HCEC 1CT (cell line): ENCODE measurements around the gene MAML1.
"Not testable (repeated sequence)": the region's sequence is repeated elsewhere in the genome, so short reads cannot be mapped to it uniquely, and the experiment has no call there.

Experiments used
- DNase-seq: peaks from one replicate; pipeline ENCODE4 v3.0.0-alpha.2; 2017

The MAML1 gene

GRCh38 chr5:179732918-179733771 is 523 bp downstream of the MAML1 start:
- peak; percentile 27 for DNase-seq

DNA sequence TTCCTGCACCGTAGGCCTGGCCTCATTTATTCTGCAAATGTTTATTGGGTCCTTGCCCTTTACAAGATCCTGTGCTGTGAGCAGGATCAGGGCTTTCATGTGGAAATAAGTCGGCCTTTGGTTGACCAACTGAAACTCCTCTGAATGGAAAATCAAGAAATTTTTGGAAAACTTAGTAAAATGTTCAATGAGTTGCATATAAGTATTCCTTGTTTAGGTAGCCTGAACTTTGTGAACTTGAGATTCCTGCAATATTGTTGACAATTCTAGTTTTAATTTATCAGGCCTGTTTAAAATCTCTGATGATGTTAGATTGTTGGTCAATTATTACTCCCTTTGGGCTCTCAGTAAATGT is 1.1 kb downstream of the MAML1 start:
- no peak for DNase-seq

DNA sequence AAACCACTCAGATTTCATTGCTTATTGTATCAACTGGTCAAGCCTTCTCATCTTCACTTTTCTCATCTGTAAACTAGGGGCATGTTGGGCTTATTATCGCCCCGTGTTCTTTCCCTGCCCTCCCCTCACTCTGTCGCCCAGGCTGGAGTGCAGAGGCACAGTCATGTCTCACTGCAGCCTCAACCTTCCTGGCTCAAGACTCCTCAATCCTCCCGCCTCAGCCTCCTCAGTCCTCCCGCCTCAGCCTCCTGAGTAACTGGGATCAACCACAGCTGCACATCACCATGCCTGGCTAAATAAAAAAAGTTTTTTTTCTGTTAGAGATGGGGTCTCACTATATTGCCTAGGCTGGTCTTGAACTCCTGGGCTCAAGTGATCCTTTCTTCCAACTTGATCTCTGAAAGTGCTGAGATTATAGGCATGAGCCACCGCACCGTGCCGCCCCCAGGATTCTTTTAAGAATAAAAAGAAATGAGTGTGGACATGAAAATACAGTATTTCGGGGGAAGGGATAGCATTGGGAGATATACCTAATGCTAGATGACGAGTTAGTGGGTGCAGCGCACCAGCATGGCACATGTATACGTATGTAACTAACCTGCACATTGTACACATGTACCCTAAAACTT is 2.0 kb downstream of the MAML1 start:
- no peak for DNase-seq

DNA sequence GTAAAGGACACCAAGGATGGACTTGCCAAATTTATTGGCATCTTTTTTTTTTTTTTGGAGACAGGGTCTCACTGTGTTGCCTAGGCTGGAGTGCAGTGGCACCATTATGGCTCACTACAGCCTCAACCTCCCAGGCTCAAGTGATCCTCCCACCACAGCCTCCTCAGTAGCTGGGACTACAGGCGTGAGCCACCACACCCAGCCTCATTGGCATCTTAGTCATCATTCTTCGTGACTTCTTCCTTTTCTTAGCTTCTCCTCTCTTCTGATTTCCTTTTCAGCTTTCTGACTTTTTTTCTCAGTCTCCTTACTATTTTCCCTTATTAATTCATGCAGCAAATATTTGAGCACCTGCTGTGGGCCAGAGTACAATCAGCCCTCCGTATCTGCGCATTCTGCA is 6.1 kb downstream of the MAML1 start:
- DNase-seq = no peak

DNA sequence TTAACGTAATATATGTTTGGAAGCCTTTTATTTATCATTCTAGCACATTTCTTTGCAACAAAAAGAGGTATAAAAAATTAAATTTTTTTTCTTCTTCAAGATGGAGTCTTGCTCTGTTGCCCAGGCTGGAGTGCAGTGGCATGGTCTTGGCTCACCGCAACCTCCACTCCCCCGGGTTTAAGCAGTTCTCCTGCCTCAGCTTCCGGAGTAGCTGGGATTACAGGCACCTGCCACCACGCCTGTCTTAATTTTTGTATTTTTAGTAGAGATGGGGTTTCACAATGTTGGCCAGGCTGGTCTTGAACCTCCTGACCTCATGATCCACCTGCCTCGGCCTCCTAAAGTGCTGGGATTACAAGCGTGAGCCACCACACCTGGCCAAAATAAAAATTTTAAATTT is 11.5 kb downstream of the MAML1 start:
- DNase-seq = not testable (repeated sequence)

GRCh38 chr5:179746872-179747271 is 14.2 kb downstream of the MAML1 start:
- no peak for DNase-seq

- no peak for DNase-seq
Measured at GRCh38 chr5:179747811-179748210, 15.2 kb downstream of the MAML1 start.

DNA sequence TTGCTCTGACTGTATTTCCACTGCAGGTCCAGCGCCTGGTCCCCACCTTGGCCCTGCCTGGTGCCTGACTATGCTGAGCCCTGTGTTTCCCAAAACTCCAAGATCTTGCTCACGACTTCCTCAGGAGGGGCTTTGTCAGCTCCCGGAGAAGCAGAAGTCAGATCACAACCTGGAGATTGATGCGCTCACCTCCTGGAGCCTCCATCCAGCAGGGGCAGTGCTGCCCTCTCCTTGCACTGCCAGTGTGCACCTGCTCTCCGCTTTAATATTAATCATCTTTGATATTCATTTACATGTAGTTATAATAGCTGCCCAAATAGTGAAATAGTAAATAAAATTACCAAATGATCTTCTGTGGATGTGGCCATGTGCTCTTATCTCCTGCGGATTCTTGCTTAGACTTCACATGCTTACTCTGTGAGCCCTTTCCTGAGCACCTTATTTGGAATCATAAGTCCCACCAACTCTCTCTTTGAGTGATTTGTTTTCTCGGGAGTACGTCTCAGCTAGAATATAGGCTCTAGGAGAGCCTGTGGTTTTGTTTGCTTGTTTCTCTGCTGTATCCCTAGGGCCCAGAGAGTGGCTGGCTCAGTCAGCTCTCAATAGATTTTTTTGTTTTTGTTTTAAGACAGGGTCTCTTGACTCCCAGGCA is 17.4 kb downstream of the MAML1 start:
- no peak for DNase-seq

DNA sequence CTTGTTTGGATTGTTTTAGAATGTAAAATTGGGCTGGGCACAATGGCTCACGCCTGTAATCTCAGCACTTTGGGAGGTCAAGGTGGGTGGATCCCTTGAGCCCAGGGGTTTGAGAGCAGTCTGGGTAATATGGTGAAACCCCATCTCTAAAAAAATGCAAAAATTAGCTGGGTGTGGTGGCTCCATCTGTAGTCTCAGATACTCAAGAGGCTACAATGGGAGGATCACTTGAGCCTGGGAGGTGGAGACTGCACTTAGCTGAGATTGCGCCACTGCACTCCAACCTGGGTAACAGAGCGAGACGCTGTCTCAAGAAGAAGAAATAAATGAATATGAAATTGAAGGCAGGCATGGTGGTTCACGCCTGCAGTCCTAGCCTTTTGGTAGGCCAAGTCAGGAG is 21.3 kb downstream of the MAML1 start:
- DNase-seq = no peak

DNA sequence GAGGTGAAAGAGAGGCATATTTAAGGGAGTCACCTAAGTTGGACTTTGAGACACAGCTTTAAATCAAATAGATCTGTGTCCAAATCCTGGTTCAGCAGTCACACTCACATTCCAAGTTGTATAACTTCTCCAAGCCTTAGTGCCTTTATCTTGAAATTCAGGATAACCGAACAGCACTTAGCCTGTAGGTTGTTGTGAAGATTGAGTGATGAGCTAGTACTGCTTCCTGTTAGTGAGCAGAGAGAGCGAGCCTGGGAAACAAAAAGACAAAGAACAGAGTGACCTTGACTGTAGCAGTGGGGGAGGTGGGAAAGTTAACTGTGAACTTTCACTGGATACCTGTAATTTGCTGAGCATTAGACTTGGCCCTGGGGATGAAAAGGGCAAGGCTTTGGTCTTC is 22.4 kb downstream of the MAML1 start:
- no peak for DNase-seq

GRCh38 chr5:179758955-179759354 is 26.3 kb downstream of the MAML1 start:
- no peak for DNase-seq

GRCh38 chr5:179759581-179760551 is 27.2 kb downstream of the MAML1 start:
- no peak for DNase-seq

- DNase-seq = no peak
Measured at GRCh38 chr5:179762079-179762780, 29.6 kb downstream of the MAML1 start.

GRCh38 chr5:179762781-179763176 is 30.2 kb downstream of the MAML1 start:
- peak; percentile 76 for DNase-seq

DNA sequence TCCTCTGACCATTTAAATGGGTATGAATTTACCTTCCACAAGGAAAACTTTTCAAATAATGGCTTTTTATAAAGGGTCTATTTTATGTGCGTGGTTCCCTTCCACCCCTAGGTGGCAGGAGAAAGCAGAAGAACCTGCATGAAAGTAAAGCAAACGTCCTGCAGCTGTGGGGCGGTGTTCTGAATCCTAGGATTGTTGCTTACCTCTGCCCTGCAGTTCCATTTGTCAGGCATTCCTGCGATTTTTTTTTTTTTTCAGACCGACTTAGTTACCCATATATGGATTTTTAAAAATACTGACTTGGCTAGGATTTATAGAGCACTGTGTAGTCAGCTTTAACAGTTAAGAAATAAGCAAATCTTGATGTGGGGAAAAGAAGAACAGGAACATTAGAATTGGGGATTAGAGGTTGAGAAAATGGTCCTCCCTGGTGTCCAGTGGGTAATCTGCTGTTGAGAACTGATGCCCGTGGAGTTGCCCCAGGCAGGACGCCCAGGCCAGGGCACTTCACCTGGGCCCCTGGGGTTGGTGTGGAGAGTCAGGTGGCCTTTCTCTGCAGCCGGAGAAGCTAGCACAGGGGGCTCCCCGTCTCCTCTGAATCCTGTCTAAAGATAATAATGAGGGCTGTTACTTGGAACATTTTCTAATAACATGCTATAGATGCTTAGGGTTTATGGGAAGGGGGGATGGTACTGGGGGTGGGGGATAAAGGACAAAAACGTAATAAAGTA is 30.8 kb downstream of the MAML1 start:
- peak; percentile 77 for DNase-seq

DNA sequence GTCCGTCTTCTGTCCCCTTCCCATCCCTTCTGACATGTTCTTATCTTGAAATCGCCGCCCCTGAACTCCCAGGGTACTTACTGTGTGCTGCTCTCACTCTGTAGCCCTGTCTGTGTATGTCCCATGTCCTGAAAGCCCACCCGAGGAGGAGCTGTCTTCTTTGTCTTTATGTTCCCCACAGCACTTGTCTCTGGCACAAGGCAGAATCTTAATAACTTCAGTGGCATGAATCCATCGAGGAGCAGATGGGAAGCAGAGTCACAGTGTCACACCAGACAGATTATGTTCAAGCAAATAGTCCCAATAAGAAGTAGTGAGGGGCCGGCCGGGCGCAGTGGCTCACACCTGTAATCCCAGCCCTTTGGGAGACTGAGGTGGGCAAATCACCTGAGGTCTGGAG is 31.4 kb downstream of the MAML1 start:
- no peak for DNase-seq

DNA sequence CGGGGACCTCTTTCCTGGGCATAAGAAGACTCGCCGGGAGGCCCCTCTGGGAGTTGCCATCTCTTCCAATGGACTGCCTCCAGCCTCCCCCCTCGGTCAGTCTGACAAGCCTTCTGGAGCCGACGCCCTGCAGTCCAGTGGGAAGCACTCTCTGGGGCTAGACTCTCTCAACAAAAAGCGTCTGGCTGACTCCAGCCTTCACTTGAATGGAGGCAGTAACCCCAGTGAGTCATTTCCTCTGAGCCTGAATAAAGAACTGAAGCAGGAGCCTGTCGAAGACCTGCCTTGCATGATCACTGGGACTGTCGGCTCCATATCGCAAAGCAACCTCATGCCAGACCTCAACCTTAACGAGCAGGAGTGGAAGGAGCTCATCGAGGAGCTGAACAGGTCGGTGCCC is 32.8 kb downstream of the MAML1 start:
- DNase-seq = peak; percentile 74

DNA sequence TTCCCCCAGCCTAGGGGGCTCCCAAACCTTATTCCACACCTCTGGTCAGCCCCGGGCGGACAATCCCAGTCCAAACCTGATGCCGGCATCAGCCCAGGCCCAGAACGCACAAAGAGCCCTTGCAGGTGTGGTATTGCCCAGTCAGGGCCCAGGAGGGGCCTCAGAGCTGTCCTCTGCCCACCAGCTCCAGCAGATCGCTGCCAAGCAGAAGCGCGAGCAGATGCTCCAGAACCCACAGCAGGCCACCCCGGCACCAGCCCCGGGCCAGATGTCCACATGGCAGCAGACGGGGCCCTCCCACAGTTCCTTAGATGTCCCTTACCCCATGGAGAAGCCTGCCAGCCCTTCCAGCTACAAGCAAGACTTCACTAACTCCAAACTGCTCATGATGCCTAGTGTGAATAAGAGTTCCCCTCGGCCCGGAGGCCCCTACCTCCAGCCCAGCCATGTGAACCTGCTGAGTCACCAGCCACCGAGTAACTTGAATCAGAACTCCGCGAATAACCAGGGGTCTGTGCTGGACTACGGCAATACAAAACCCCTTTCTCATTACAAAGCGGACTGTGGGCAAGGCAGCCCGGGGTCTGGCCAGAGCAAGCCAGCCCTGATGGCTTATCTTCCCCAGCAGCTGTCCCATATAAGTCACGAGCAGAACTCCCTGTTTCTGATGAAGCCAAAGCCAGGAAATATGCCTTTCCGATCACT is 33.6 kb downstream of the MAML1 start:
- no peak for DNase-seq

- no peak for DNase-seq
Measured at GRCh38 chr5:179766726-179767455, 34.3 kb downstream of the MAML1 start.

DNA sequence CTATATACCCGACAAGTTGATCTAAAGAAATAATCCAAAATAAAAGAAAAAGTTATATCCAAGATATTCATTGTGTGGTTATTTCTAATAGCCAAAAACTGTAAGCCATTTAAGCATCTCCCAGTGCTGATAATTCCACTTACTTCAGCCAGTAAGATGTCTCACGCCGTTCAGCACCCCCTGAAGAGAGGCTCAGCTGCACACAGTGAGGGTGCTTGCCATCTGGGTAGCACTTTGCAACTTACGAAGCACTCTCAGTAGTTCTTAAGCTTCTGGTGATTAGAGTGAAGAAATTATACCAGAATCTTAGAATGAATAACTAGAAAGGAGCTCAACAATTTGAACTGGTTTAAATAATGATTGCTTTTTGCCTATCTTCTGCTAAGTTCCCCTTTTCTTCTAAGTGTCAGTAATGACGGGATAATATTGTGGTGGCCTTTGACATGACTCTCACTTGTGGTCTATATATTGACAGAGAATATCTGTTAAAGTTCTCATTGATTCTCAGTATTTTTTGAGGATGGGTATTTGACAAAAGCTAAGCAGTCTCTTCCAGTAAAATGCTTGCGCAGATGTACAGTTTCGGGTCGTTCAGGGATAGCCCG is 35.0 kb downstream of the MAML1 start:
- no peak for DNase-seq
